Neural cell (in vitro differentiated cells): ENCODE results near the gene NCKAP1.

Source experiments
- EZH2 ChIP-seq: fragments of 200-600, 300-800 bp; shearing (Covaris generic), sonication (generic); IDR thresholded peaks from 2 replicates; pipeline ENCODE4 v1.6.1; 2014; ENCODE audit warnings: antibody characterized with exemption, low read length, borderline replicate concordance, mild to moderate bottlenecking; ENCODE audit not compliant: insufficient read depth, poor library complexity, severe bottlenecking
- POLR2AphosphoS5 ChIP-seq: IDR thresholded peaks from 2 replicates; pipeline ENCODE4 v1.6.1; 2012
- TF ChIP-seq, protein P1 (sequence below): fragments of 450-650 bp; IDR thresholded peaks from 2 replicates; pipeline ENCODE4 v1.5.1; 2014; ENCODE audit warnings: antibody characterized with exemption, mild to moderate bottlenecking, moderate library complexity; ENCODE audit not compliant: poor library complexity, severe bottlenecking

DNA sequence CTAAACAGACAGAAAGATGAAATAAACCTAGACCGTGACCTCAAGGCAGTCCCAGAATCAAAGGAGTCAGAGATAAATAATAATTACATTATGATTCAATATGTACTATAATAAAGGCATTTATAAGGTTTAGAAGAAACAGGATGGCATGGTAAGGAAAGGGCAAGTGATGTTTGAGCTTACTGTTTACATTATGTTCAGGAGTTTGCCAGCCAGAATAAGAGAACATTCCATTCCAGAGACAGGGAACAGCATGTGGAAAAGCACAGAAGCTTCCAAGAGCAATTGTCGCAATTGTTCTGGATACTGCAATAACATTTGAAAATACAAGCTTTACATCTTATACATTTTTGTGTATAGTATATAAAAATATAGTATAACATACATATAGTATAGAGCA is 121.8 kb downstream of the NCKAP1 start:
- TF ChIP-seq, protein P1, sequence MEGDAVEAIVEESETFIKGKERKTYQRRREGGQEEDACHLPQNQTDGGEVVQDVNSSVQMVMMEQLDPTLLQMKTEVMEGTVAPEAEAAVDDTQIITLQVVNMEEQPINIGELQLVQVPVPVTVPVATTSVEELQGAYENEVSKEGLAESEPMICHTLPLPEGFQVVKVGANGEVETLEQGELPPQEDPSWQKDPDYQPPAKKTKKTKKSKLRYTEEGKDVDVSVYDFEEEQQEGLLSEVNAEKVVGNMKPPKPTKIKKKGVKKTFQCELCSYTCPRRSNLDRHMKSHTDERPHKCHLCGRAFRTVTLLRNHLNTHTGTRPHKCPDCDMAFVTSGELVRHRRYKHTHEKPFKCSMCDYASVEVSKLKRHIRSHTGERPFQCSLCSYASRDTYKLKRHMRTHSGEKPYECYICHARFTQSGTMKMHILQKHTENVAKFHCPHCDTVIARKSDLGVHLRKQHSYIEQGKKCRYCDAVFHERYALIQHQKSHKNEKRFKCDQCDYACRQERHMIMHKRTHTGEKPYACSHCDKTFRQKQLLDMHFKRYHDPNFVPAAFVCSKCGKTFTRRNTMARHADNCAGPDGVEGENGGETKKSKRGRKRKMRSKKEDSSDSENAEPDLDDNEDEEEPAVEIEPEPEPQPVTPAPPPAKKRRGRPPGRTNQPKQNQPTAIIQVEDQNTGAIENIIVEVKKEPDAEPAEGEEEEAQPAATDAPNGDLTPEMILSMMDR, result no peak
- no peak for TF ChIP-seq POLR2AphosphoS5
- no peak for TF ChIP-seq EZH2
